VCaP (cell line): ENCODE measurements around the gene XPO4.

ENCODE experiments used
- H3K27ac ChIP-seq: fragments of 450-650 bp; 2 replicates; pipeline ENCODE4 v1.5.1; 2017
- TF ChIP-seq, protein P1 (sequence below): fragments of 450-650 bp; conservative IDR thresholded peaks from 2 replicates; pipeline ENCODE4 v1.5.1; 2017; ENCODE audit warnings: mild to moderate bottlenecking, moderate library complexity

XPO4 gene

DNA sequence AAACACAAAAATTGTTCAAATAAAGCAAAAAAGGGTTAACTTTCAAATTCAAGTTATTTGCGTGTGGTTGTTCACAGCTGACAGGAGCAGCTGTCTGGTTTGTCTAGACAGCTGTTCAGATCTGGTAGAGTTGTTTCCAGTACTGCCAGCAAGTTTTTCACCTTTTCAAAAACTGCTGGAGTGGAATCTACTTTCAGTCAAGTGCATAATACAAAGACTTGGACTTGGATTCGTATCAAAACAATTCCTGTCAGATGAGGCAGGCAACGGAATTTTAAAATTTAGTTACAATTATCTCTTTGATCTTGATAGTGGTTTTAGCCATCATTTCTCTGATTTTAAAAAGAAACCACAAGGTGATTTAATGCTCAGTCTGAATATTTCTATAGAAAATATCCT, 77.1 kb downstream of the XPO4 start:
- H3K27ac ChIP-seq: no peak overlapping the region
- TF ChIP-seq, protein P1, sequence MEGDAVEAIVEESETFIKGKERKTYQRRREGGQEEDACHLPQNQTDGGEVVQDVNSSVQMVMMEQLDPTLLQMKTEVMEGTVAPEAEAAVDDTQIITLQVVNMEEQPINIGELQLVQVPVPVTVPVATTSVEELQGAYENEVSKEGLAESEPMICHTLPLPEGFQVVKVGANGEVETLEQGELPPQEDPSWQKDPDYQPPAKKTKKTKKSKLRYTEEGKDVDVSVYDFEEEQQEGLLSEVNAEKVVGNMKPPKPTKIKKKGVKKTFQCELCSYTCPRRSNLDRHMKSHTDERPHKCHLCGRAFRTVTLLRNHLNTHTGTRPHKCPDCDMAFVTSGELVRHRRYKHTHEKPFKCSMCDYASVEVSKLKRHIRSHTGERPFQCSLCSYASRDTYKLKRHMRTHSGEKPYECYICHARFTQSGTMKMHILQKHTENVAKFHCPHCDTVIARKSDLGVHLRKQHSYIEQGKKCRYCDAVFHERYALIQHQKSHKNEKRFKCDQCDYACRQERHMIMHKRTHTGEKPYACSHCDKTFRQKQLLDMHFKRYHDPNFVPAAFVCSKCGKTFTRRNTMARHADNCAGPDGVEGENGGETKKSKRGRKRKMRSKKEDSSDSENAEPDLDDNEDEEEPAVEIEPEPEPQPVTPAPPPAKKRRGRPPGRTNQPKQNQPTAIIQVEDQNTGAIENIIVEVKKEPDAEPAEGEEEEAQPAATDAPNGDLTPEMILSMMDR: no peak

DNA sequence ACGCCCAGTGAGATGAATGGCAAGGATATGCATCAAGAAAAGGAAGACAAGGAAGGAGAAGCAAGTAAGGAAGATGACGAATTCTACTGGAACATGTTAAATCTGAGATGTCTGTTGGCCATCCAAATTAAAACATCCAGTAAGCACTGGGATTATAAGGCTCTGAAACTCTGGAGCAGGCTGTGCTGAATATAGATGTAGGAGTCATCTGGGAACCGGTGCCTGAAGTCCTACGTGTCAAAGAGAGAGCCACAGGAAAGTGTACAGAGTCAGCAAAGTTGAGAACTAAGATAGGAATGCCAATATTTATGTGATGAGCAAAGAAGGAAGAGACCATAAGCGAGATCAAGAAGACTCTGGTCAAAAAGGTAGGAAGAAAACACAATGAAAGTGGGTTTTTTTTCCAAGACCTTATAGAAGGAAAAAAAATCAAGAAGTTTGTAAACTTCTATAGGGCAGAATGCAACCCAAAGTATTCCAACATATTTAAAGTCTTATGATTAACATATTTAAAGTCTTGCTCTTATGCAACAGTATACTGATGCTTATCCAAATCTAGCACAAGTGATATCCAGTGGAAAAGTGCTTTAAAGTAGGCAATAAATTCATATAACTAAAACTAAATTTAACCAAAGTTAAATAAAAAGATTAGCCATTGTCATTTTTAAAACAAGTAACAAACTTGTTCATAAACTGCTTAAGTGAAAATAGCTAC, 77.6 kb downstream of the XPO4 start:
- H3K27ac ChIP-seq: no peak overlapping the region
- TF ChIP-seq, protein P1: no peak

- TF ChIP-seq, protein P1: no peak
- H3K27ac ChIP-seq: no peak overlapping the region
Observed at GRCh38 chr13:20823071-20823470, 79.5 kb downstream of the XPO4 start.

DNA sequence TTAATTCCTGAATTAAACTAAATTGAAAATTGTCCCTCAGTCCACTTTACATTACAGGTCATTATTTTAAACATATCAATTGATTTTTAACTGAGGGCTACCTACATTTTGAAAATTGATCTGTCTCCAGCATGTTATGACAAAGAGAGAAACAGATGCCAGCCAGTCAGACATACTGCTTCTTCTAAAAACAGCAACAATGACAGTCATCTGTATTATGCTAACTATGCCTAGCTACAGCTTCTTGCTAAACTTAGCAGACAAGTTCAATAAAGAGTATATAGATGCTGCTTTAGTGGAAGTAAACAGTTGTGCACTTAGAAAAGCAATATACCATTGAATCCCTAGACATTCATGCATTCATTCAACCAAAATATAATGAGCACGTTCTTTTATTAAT, 80.1 kb downstream of the XPO4 start:
- TF ChIP-seq, protein P1: no peak

GRCh38 chr13:20819715-20820114, 82.8 kb downstream of the XPO4 start:
- TF ChIP-seq, protein P1: no peak
- no peak overlapping the region for H3K27ac ChIP-seq

More for the DNA sequence above, 80.1 kb downstream of the XPO4 start:
- no peak overlapping the region for H3K27ac ChIP-seq

GRCh38 chr13:20815464-20815863, 87.1 kb downstream of the XPO4 start:
- H3K27ac ChIP-seq: no peak overlapping the region

GRCh38 chr13:20814224-20814910, 88.2 kb downstream of the XPO4 start:
- TF ChIP-seq, protein P1: no peak
- peak overlapping the region; percentile 22 for H3K27ac ChIP-seq

More at GRCh38 chr13:20815464-20815863, 87.1 kb downstream of the XPO4 start:
- TF ChIP-seq, protein P1: no peak
